Stimulated activated CD8-positive, alpha-beta memory T cell treated with anti-CD3 and anti-CD28 coated beads, Interleukin-12 subunit alpha, Interleukin-12 subunit beta, amount 100 ng/mL, for 4 hours (primary cell): ENCODE measurements around the gene TNFSF15.

ENCODE experiments used
- DNase-seq: peaks from one replicate; pipeline ENCODE4 v3.0.0-alpha.2; 2020; ENCODE audit warnings: low read depth

The TNFSF15 gene

DNA sequence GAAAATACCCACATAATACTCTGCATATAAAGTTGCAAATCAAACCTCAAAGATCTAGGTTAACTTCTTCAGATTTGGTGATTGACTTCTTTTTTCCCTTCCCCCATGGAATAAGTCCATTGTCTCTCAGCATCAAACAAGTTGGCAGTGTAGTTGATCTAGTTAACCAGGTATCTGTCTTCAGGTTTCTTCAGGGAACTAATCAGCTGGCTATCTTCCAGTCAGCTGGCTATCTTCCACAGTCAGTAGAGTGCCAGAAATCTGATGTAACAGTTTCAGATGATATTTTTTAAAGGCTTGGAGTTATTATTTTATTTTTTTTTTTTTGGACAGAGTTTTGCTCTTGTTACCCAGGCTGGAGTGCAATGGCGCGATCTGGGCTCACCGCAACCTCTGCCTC, 16.8 kb downstream of the TNFSF15 start:
- DNase-seq, result no peak

DNA sequence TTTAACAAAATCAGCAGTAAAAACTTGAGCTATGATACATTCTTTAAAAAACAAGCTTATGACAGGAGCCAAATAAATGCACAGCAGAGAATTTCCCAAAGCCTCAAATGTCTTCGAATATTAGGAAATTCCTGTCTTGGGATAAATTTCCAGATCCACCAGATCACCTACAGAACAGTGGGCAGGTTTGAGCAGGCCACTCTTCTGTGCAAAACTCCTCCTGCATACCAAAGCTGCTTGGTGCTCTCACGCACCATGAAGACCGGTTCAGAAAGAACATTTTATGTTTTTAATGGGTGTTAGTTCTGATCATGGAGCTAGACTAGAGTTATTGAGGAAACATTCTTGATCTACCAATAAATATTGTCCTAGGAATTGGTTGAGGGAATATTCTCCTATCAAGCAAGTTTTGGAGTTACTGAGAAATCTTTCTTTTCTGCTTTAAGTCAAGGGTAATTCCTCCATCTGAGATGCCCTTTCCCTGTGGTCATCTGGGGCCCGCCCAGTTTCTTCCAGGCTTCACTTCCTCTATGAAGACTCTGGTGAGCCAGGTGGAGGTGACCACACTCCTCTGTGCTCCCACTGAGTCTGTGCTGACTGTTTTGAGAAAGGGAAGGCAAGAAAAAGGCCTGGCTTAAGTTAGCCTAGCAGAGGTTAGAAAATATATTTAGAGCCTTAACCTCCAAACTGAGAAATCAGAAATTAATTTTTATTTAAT, 17.9 kb downstream of the TNFSF15 start:
- DNase-seq, result no peak

DNA sequence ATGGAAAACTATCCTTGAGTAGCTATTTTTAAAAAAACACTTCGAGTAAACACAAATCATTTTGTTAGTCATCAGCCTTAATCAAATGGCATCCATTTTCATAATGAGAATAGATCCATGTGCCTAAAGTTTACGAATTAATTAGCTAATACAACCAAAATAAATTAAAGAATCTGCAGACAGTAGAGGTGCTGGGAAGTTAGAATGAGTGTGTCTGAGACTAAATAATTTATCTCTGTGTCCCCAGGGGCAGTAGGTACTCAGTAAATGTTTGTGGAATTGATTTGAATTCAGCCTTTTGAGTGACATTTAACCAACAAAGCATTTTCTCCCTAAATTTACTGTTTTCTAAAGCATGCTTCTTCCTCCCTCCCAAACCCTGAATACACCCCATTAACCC, 18.6 kb downstream of the TNFSF15 start:
- DNase-seq, result no peak

DNA sequence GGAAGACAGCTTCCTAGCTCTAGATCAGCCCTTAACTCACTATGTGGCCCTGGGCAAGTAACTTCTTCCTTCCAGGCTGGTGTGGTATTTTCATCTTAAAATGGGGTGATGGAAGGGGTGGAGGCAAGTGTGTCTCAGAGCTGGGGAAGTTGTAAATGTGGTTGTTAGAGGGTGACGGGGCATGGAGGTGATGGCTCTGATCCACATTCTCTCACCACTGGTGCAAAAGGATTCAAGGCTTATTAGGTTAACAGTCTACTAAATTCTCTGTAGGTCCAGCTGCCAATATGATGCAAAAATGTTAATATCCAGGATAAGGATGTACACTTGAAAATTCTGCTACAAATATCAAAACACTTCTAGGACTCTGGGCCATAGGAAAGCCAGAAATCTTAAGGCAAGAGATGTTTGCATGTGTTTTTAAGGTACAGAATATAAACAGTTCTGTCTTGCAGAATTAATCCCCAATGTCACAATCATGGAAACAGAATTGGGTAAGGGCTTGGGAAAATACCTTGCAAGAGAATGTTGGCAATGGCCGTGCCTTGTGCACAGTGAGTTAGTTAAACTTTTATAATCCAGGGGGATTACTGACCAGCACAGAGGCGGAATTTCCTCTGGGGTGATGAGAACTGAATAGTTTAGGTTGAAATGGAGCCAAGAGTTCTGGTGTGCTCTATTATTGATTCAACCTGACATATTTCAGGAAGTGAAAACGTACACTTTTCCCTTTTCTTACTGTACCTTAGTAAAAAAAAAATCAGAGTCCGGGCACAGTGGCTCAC, 19.8 kb downstream of the TNFSF15 start:
- no peak for DNase-seq

DNA sequence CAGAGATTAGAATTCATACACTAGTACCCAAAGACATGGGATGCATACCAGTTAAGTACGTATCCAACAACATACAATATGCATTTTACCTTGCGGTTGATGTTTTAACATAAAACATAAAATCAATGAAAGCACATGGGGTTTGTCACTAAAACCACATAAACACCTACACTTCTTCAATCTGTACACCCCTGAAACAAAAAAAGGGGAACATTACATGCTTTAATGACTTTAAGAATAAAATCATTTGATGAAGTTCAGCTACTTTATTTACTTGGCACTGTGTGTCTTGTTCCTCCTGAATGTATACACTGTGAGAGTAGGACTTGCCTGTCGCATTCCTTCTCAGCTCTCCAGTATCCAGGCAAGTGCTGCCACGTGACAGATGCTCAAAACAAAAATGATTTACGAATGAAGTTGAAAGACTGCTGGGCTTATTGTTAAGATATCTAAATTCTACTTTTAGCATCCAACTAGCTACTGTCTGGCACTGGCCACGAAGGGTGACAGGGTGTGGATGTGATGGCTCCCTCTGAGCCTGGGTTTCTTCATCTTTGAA, 21.0 kb downstream of the TNFSF15 start:
- no peak for DNase-seq

DNA sequence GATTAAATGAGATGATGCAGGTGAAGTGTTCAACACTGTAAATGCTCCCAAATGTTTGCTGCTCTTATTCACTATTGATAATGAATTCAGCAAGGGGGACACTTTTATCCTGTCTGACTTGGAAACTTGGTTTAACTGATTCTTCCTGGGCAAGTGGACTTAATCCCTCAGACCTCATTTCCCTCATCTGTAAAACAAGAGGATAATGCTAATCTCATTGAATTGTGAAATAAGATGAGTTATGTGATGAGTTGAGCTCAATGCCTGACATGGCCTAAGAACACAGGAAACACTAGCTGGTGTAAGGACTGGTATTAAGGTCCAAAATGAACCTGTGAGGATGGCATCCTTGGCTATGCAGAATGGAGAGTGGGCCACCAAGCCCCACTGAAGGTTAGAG, 23.3 kb downstream of the TNFSF15 start:
- DNase-seq, result no peak

DNA sequence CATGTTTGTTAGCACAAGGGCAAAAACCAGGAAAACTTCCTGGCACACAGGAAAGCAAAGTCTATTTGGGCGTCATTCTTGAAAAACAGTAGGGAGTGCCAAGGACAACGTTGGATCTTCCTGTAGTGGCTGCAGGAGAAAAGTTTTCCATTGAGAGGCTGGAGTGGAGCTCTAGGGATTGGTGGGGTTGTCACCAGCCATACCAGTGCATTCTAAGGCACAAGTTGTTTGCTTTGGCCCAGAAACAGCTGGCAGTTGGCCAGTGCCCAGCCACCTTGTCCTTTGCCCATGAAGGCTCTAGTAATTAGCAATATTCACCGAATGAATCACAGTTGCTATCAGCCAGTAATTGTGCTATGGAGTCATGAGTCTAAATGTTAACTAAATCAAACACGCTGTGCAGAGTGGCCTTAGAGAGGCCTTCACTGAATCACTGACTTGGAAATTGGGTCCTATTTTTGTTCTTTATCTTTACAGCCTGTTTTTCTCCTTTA, 26.4 kb downstream of the TNFSF15 start:
- no peak for DNase-seq

DNA sequence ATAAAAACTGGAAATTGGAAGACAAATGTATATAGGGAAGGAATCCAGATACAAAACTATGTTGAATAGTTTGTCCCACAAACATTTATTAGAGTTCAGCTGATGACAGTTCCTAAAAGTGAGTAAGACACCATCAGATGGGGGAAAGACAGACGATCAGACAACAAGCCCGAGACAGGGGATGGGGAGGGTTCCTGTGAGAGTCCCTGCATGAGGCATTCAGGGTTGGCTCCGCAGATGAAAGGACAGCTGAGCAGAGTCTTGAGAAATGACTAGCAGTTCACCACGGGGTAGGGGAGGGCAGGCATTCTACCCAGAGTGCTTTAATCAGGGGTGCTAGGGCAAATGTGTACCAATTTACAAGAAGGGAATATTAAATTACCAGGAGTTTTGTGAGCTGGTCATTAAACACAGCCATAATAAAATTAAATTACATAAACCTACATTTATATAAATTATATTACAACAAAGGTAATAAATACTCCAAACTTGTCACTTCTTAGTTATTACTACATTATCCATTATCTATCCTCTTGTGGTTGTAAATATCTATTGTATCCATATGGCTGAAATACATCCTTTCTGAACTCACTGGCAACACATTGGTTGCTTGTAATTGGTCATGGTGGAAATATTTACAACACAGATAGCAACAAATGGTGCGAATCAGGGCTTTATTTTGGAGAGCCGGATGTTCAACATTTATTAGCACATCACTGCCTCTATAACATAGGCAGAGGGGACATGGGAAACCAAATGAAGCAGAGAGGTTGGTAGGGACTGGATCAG, 27.8 kb downstream of the TNFSF15 start:
- DNase-seq, result peak; percentile 17

DNA sequence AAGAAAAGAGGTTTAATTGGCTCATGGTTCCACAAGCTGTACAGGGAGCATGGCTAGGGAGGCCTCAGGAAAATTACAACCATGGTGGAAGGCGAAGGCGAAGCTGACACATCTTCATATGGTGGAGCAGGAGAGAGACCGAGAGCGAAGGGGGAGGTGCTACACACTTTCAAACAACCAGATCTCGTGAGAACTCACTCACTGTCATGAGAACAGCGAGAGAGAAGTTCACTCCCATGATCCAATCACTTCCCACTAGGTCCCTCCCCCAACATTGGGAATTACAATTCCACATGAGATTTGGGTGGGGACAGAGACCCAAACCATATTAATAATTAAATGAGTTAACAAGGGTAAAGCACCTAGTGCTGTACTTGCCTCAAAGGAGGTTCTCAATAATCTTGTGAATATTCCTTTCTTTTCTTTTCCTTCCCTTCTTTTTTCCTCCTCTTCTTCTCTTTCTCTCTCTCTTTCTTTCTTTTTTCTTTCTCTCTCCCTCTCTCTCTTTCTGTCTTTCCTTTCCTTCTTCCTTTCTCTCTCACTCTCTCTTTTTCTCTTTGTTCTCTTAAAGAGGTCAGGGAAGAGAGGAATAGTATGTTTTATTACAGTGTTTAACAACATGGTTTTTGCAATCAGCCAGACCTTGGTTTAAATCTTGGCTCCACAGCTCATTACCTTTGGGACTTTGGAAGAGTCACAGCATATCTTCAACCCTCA, 29.0 kb downstream of the TNFSF15 start:
- no peak for DNase-seq

DNA sequence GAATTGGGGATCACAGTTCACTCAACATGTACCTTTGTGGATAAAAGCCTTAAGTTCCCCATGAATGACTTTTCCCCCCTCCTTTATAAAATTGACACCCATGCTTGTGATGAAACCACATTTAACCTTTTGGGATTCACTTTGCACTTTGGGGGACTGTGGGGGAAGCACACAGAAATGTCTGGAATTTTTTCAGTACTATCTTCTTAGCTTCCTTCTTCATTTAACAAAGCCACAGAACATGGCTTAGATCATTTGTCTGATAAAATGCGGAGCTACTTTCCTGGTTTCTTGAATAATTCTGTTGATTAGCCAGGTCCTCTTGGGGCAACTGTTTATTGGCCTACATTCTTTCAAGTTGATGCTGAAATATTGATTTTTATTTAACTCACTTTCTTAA, 29.9 kb downstream of the TNFSF15 start:
- no peak for DNase-seq

DNA sequence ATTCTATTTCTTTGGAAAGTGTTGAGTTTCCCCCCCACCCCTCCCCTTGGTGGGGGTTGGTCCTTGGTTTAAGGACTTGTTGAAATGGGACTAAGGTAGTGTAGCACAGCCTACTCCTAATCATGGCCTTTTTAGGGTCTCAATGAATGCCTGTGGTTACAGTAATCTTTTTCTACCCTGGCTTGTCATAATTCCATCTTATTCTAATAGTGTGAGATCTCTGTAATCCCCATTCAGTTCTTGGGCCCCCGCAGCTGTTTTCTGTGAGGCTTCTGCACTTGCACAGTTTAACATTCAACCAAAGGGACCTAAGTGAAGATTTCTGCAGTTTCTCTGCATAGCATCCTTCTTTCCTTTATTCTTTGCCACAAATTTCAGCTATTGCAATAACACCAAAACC, 30.7 kb downstream of the TNFSF15 start:
- DNase-seq, result no peak

DNA sequence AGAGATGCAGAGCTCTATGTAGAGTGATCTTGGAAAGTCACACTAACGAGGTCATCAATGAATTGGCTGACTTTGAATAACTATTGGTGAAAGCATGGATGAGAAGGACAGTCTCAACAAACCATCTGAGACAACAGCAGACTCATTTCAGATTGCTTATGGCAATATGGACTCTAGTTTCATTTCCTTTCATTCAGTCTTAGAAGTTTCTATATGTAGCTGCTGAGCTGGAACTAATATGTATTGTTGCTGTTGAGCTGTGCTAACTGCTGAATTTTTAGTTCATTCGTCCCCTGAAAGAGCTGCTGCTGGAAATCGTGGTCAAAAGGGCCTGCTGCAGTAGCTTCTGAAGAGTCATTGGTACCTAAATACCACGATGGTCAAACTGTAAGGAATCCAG, 31.3 kb downstream of the TNFSF15 start:
- no peak for DNase-seq

DNA sequence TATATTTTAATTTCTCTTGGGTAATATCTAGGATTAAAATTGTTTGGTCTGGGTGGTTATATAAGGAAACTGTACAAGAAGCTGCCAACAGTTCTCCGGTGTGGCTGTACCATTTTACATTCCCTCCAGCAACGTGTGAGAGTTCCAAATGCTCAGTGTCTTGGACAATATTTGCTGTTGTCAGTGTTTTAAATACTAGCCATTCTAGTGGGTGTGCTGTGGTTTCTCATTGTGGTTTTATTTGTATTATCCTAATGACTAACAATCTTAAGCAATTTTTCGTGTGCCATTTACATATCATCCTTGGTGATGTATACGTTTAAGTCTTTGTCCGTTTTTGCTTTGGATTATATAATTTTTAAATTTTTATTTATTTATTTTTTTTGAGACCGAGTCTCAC, 34.0 kb downstream of the TNFSF15 start:
- DNase-seq, result no peak

DNA sequence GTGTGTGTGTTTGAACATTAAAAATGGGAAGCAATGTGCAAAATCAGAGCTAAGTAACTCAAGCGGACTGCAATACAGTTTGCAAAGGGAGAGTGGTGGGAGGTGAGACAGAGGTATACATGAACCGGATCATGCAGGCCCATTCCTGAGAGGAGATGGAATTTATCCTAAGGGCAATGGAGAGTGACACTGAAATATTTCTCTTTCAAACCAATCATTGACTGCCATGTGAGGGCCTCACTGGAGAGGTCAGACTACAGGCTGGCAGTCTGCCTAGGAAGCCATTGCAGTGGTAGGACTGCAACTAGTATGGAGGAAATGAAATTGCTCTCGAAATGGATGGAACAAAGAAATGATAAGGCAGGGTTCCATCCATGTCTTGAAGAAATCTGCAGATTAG, 34.8 kb downstream of the TNFSF15 start:
- no peak for DNase-seq

DNA sequence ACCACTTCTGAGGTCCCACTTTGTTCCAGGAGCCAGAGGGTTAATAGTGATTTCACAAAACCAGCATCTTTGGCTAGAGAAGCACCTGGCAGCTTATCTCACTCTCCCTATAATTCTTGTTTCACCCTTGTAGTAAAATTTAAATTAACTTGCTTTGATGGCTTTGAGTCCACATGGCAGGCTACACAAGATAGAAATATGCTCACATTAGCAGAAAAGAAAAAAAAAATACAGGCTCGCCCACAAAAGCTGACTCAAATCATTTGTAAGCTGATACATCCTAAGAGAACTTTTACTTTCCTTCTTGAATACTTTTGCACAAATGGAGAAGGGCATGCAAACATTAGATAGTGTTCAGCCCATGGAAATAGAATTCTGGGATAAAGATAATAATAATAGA, 36.2 kb downstream of the TNFSF15 start:
- no peak for DNase-seq

DNA sequence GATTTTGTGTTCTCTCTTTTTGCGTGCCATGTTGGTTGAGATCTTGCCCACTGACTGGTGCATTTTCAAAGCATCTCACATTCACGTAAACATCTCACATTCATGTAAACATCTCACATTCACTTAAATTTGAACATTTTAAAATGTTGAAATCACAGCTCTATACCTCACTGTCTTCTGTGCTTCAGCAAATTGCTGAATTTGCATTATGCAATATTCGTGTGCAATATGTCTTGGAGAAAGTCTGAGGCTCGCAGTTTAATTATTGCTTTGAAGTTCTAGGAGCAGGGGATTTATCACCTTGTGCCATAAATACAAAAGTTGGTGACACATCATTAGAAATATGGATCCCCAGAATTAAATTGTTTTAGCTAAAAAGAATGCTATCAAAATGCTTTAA, 42.6 kb downstream of the TNFSF15 start:
- no peak for DNase-seq

DNA sequence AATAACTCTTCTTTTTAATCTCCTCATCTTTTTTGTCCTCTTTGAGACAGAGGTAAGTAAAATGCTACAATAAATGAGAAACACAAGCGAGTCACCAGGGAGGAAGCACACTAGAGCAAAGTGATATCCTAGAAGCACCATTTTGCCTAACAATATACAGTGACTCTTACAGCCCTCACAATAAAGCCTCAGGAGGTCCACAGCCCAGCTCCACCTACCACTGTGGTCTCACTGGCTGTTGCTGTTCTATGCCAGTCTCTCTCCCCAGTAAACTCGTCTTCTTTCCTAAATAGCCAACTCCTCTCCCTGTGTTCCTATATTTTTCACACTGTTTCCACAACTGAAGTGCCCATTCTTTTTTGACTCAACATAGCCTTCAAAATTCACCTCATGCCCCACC, 44.3 kb downstream of the TNFSF15 start:
- DNase-seq, result no peak

DNA sequence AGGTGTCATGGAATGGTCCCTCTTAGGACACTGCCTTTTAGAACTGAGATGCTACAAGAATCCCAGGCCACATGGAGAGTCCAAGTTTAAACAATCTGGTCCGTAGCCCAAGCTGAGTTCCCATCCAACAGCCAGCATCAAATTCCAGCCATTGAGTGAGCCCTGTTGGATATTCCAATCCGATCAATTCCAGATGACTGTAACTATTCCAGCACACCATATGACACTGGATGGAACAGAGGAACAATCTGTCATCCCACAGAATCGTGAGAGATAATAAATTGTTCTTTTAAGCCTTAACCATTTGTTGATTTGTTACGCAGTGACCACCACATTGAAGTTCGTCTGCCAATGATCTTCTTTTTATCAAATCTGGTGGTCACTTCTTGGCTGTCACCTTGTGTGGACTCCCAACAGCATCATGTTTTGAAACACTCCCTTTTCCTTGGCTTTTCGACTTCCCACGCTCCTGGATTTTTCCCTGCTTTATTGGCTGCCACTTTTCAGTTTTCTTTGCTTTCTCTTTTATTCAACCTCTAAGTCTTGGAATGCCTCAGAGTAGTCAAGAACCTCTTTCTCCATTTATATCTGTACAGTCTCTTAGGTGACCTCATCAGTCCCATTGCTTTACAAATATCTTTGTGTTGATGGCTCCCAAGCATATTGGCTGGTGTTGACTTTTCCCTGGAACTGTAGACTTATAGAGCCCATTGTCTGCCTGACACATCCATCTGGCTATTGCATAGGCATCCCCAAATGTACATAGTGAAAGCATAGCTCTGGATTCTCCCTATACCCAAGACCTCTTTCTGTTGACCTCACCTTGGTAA, 46.1 kb downstream of the TNFSF15 start:
- no peak for DNase-seq

DNA sequence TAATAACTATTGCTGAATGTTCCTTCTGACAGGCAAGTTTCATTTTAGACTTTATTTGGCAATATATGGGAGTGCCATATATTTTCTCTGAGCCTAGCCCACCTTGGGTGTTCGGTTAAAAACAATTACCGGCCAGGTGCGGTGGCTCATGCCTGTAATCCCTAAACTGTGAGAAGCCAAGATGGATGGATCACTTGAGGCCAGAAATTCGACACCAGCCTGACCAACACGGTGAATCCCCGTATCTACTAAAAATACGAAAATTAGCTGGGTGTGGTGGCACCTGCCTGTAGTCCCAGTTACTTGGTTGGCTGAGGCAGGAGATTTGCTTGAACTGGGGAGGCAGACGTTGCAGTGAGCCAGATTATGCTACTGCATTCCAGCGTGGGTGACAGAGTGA, 47.9 kb downstream of the TNFSF15 start:
- DNase-seq, result no peak

DNA sequence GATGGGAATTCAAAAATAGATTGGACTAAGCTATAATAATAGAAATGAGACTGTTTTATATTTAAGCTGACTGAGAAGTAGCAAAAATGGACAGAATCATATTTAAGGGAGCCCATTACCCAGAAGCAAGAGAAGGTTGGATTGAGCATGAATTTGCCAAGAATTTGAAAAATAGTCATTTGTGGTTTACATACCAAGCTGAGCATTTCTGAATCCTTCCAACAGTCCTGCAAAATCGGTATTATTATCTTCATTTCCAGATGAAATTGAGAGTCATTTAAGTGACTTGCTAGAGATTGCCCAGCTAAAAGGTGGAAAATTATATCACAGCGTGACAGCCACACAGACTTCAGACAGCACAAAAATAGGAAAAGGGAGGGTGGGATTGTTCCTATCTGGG, 48.4 kb downstream of the TNFSF15 start:
- DNase-seq, result no peak

DNA sequence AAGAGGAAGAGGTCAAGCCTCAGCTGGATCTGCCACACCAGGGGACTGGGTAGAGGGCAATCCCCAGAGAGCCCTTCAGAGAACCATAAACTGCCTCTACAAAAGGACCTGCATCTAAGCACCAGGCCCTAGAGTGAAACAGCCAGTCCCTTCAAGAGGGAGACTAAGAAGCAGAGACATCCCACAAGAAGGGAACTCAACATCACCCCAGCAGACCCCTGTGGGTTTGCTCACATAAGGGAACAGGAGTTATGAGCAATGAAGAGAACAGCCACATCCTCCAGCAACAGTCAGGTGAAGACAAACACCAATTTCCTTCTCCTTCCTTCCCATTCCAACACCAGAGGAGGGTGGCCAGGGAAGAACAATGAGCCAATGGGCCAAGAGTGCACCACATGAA, 48.9 kb downstream of the TNFSF15 start:
- no peak for DNase-seq
